HG02798 (cell line): ENCODE data around the gene SMC5.
"Not testable (repeated sequence)": the region's sequence is repeated elsewhere in the genome, so short reads cannot be mapped to it uniquely, and the experiment has no call there.

ENCODE experiments used
- ATAC-seq: cut with Tn5 transposase; IDR thresholded peaks from one replicate; pipeline ENCODE4 v1.9.1; 2021; ENCODE audit warnings: mild to moderate bottlenecking; ENCODE audit not compliant: unreplicated experiment, poor library complexity

The SMC5 gene

DNA sequence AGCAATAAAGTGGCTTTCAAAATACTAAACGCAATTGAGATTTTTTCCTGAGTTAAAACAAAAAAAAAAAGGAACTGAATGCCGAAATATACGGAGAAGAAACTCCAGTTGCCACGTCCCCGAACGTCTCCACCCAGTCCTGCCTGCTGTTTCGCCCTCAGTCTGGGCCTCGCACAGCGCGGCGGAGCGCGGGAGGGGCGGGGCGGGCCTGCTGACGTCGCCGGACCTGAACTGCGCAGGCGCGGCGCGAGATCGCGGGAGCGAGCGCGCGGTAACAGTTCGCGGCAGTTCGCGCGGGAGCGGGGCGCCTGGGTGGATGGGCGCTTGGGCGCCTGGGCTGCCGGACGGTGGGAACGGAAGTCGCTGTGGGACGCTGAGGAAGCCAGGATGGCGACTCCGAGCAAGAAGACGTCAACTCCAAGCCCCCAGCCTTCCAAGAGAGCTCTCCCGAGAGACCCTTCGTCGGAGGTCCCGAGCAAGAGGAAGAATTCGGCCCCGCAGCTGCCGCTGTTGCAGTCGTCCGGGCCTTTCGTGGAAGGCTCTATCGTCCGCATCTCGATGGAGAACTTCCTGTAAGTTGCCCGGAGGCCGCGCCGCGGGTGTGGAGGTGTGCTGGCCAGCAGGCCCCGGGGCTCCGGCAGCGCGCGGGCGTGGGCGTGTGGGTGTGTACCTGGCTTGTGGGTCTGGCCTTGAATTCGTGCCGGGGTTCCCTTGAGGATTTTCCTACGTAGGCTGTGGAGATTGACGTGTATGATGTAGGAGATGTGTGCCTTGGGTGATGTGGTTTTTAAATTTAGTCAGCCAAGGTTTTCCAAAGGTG lies at the start of gene SMC5:
TSS of gene SMC5 (plus strand) at position 287 of the 820 bp plus-strand sequence. CDS start at position 388, 101 bp downstream.
- ATAC-seq, result peak; percentile 89

DNA sequence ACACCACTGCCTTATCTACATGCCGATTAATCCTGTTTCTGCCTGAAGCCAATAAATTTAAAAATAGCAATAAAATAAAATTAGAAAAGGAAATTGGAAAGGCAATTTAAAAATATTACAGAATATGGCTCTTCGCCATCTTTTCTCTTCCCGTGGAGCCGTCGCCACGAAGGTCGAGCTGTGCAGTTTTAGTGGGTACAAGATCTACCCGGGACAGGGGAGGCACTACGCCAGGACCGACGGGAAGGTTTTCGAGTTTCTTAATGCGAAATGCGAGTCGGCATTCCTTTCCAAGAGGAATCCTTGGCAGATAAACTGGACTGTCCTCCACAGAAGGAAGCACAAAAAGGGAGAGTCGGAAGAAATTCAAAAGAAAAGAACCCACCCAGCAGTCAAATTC lies 41.7 kb upstream of the SMC5 start:
- ATAC-seq, result no peak

DNA sequence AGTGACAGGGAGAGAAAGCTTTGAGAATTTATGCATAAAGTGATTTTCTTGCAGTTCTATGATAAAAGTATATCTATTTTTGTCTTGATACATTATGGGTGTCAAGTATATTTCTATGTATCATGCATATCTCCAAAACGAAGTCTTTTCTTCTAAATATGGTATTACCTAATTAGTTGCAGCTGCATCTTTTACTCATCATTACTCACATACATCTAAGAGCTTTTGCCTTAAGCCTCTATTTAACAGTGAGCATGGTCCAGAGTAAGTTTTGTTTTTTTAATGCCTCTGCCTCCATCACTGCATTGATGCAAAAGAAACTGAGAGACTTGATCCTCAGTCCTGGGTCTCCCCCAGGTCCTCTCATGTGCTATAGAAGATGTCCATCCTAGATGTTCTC lies 40.0 kb upstream of the SMC5 start:
- no peak for ATAC-seq

DNA sequence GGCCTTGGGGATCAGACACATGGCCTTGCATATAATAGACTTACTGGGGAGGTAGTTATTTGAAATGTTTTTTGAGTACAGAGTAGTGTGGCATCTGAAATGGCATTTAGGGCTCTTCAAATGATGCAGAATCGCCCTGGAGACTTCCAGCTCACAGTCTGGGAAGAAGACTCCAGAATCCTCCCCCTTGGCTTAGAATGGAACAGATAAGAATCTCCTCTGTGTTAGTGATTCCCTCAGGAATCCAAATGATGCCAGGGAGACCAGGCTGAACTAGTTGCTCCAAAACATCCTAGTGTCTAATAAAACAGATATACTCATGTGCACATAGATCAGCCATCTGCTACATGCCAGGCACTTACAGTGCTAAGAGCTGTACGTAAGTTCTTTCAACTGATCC lies 38.6 kb upstream of the SMC5 start:
- ATAC-seq, result no peak

- ATAC-seq, result no peak
These were observed 36.4 kb upstream of the SMC5 start for GRCh38 chr9:70222354-70222753.

DNA sequence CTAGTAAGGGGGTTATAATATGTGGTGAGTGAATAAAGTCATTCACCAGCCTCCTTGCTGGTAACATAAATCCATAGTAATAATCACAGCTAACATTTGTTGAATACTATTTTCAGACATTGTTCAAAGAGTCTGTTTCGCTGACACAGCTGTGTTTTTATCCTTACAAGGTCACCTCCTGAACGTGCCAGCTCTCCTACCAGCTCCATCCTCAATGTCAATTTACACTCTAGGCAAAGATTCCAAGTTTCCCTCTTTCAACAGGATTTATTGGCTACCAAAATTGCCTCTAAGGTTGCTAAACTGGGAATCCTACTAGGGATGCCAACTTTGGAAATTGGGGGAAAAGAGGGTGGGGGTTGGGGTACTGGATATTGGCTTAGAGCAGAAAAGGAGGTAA lies 30.7 kb upstream of the SMC5 start:
- no peak for ATAC-seq

DNA sequence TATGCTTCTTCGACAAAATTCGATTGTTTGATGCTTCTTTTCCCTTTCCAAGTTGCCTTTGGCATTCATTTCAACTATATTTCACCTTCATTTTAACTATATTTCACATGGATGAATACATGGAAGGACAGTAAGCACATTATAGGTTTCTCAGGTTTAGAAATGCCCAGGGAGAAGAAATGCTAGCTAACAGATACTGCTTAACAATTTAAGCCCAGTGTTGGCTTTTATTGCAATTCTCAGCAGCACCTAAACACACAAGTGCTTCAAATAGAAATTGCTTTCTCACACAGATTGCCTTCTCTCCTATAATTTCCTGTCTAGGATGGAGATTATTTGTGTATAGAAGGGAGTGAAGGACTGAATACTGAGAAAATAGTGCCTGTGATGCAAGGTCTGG lies 30.2 kb upstream of the SMC5 start:
- ATAC-seq, result no peak

DNA sequence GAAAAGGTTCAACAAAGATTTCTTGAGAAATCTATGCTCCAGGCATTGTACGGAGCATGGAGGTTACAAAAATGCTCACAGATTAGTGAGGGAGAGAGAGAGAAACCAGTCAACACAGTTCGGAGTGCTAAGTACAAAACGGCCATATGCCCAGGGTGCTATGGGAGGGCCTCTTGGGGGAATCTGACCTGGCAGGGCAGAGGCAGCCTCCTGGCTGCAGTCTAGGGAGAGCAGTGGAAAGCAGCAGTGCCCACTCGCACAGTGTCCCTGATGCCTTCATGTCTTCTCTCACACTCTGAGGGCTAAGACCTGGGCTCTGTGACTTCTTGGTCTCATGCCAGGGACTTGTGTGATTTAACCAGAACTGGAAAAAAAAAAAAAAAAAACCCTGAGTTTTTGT lies 29.8 kb upstream of the SMC5 start:
- no peak for ATAC-seq

DNA sequence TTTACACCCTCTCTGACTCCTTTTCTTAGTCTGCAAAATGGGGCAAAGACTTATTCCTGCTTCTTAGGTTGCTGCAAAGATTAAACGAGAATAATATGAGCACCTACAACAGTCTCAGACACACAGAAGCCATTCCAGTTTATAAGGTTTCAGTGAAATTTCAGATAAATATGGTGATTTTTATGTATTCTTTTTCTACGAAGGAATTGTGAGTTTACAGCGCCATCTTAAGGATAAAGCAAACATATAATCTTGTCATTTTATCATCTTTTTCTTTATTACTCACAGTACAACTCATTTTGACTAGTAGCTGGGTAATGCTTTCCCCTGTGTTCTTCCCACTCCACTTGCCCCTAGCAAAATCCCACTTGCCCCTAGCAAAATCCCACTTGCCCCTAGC lies 29.2 kb upstream of the SMC5 start:
- no peak for ATAC-seq

DNA sequence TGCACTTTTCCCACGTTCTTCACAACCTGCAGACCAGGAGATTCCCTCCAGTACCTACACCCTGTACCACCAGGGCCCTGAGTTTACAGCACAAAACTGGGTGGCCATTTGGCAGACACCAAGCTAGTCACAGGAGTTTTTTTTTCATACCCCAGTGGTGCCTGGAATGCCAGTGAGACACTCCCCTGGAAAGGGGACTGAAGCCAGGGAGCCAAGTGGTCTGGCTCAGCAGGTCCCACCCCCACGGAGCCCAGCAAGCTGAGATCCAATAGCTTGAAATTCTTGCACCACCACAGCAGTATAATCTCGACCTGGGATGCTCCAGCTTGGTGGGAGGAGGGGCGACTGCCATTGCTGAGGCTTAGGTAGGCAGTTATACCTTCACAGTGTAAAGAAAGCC lies 26.3 kb upstream of the SMC5 start:
- no peak for ATAC-seq

GRCh38 chr9:70234208-70234607 lies 24.6 kb upstream of the SMC5 start:
- not testable (repeated sequence) for ATAC-seq

GRCh38 chr9:70245952-70246351 lies 12.8 kb upstream of the SMC5 start:
- ATAC-seq, result not testable (repeated sequence)

DNA sequence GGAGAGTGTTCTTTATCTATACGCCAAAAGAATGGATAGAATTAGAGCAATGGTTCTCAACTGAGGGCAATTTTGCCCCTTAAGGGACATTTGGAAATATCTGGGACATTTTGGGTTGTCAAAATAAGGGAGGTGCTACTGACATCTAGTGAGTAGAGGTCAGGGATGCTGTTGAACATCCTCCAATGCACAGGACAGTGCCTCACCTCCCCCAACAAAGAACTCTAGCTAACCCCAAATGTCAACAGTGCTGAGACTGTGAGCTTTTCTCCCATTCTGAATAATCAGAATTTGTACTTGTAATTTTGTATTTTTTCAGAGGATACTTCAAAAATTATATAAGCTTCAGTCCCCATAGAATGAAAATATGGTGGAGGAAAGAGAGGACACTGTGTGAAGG lies 8.6 kb upstream of the SMC5 start:
- no peak for ATAC-seq

DNA sequence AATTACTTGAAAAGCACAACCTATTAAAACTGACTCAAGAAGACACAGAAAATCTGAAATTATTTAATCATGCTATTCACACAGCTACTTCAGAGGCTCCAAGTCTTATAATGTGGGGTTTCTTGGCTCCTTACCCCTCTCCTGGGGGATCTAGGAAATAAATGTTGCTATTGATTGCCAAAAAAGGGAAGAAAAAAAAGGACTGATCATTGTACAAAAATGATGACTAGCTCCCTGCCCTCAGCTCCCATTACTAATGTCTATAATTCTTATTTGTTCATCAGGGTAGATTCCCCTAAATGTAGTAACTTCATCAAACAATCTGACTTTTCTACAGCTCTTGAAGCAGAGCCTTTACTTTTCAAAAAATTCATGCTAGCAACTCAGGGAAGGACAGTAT lies 3.3 kb upstream of the SMC5 start:
- ATAC-seq, result no peak

DNA sequence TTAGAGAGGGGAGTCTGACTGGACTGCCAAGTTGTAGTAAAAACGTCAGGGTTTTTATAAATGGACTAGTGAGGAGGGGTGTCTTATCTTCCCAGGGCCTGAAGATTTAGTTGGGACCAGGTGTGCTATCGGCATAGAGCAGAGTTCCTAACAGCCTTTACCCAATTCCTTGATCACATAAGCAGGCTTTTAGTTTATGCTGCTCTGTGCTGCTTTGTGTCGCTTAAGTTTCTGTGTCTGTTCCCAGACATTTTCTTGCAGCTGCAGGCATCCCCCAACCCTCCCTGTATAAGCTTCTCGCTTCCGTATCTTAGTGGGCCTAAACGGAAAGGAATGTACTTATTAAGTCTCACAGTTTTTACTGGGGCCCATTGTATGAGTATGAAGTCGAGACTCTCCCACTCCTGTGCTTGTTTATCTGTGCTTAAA lies 2.6 kb upstream of the SMC5 start:
- ATAC-seq, result no peak

- no peak for ATAC-seq
These were observed 1.3 kb upstream of the SMC5 start for GRCh38 chr9:70257502-70257901.

DNA sequence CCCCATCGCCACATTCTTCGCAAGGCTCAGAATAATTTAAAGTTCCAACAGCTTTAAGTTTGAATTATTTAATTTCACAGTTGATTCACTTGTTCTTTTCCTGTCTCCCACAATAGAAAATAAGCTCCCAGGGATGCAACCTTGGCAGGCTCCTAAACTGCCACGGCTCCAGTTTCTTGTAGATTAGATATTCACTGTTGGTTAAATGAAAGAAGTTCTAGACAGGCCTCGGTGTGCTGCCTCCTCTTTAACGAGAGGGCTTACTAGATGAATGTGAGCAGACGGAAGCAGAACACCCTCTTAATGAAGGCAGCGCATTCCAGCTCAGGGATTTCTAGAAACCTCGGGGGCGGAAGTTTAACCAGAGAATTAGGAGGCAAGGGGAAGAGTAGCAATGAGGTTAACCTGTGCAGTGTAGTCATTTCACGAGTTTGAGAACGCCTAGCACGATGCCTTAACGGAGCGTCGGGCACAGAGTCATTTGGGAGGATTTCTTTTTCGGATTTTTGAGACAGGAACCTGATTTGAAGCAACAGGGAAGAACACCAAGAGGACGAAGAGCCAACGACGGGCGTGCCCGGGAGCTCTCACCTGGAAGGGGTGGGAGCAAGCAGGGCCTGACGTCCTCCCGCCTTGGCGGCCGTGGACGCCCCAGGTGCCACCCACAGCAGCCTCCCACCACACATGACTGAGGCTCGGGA lies 637 bp upstream of the SMC5 start:
- ATAC-seq, result peak; percentile 63

DNA sequence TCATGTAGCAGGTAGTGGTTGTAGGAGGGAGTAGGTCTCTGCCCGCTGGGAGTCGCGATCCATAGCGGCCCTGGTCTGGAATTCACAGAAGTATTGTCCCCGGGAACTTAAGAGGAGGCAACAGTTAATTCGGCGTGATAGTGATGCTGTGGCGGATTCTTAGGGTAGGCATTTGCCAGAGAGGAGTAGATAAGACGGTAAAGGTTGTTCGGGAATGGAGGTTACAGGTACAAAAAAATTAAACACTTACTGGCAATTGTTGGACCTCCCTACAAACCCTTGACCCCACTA lies 679 bp downstream of the SMC5 start:
- ATAC-seq, result no peak

GRCh38 chr9:70260007-70260443 lies 1.2 kb downstream of the SMC5 start:
- no peak for ATAC-seq

GRCh38 chr9:70260606-70261005 lies 1.8 kb downstream of the SMC5 start:
- ATAC-seq, result peak; percentile 18

DNA sequence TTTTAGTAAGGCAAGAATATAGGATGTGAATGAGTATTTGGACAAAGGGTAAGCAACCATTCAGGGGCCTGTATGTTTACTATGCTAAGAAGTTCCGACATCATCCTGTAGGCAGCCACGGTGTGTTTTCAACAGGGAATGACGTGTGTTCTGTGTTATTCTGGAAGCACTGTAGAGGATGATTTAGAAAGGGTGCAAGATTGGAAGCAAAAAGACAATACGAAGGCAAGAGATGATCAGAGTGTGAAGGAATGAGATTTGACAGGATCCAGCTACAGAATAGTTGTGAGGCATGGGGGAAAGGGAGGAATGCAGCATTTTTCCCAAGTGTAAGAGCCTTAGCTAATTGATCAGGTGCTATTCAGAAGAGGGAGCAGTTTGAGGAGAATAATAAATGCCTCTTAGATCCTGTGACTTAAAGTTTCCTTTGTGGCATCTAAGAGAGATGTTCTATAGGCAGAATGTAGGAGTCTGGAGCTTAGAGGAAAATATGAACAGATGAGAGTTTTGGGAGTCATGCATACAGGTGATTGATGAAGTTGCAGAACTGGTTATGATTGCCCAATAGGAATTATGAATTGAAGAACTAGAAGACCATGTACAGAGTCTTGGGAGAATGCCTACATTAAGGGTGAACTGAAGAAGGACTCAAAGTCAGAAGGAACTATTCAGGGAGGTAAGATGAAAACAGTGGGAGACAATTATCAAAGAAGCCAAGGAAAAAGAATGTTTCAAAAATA lies 2.5 kb downstream of the SMC5 start:
- ATAC-seq, result no peak
